ENCODE results near the gene MED19.

- TF ChIP-seq CTCF (IDR thresholded peaks at IDR 0.05; ENCODE audit: insufficient read depth, low read depth, low read length) = no peak
- no peak for TF ChIP-seq EZH2 (IDR thresholded peaks at IDR 0.05; ENCODE audit: insufficient read depth, low read length)
These were observed 43.6 kb downstream of the MED19 start for GRCh38 chr11:57668434-57668782.
